Stimulated activated CD8-positive, alpha-beta memory T cell treated with anti-CD3 and anti-CD28 coated beads, Interleukin-7, amount 100 ng/mL, for 4 hours (primary cell): ENCODE measurements around the gene FBXW11.

Experiments
- DNase-seq, 2 donors: peaks; one replicate each; pipeline ENCODE4 v3.0.0-alpha.2; 2020; ENCODE audit warnings: low read depth in 2 of 2

Gene FBXW11

GRCh38 chr5:171841984-171842776 lies 164.3 kb downstream of the FBXW11 start:
- DNase-seq = no peak

DNA sequence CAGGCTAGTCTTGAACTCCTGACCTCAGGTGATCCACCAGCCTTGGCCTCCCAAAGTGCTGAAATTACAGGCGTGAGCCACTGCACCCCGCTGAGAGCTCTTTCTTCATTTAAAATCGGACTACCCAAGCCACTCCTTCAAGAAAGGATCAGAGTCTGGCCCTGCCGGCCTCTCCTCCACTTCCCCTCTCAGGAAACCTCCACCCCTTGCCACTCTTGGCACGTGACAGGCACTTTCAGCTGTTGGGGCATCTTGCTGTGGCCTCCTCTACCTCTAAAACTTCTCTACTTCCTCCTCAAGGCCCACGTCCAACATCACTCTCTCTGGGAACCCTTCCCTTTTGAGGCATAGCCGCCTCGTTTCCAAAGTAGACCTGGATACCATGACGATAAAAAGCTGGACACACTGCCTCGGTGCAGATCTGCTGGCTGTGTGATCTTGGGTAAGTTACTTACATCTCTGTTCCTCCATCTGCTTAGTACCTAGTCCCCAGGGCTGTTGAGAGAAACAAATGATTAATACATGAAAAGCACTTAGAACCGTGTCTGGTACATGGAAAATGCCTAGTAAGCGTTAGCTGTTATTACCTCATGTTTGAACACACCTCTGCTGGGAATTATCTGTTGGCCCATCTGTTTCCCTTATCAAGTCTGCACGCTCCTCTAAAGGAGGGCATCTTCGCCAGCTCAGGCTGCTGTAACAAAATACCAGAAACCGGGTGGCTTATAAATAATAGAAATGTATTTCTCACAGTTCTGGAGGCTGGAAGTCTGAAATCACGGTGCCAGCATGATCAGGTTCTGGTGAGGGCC lies 165.5 kb downstream of the FBXW11 start:
- no peak for DNase-seq

GRCh38 chr5:171840066-171840465 lies 166.4 kb downstream of the FBXW11 start:
- no peak for DNase-seq

DNA sequence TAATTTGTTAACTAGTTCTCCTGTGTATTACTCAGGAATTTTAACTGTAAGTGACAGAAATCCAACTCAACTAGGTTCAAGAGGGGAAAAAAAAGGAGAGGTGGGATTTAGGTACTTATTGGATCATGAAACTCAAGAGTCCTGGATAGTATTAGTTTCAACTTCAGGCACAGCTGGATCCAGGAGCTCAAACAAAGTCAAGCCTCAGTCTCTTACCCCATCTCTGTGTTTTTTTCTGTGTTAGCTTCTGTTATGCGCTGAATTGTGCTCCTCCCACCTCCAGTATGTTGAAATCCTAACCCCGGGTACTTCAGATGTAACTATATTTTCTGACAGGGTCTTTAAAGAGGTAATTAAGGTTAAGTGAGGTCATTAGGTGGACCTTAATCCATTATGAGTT lies 167.3 kb downstream of the FBXW11 start:
- DNase-seq = no peak

DNA sequence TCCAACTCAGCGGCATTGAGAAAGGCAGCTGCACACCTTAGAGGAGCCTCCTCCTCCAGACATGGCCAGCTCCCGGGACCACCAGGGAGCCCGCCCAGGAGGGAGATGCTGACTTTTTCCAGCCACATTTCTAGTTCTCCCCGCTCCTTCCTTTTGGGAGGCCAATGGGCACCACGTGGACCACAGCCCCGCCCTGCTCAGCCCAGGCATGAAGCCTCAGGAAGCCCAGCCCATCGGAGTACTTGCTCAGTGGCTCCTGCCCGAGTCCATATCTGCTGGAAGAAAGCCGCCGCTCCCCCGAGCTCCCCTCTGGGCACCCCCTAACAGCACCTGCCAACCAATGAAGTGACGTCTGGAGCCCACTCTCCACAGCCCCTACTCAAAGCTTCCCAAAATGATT lies 168.4 kb downstream of the FBXW11 start:
- DNase-seq = no peak

DNA sequence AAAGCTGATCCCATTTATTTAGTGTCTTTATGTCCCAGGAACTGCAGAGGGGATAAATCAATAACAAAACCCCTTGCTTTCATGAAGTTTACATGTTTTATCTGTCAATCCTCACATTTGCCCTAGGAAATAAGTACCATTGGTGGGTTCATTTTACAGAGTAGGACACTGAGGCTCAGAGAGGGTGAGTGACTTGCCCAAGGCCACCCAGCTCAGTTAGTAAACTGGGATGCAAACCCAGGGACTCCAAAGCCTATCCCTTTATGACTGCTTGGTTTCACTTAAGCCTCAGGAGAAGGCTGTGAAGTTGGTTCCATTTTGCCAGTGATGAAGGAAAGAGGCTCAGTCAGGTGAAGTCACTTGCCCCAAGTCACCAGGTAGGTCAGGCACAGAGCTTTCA lies 168.9 kb downstream of the FBXW11 start:
- DNase-seq = no peak

DNA sequence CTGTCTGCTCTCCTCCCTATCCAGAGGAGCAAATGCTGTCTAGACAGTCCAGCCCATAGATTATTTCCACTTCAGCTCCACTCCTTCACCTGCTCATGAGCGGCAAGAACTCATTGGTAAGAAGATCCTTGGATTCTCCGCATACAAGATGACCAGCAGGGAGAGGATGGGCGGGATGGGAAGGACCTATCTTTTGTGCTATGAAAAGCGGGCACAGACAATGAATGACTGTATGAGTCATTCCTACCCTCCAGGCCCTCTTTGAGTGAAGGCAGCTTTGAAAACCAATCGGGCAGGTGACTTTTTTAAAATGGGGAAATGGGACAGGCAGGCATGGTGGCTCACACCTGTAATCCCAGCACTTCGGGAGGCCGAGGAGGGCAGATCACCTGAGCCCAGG lies 171.4 kb downstream of the FBXW11 start:
- no peak for DNase-seq

- DNase-seq = no peak
Measured at GRCh38 chr5:171834461-171834860, 172.0 kb downstream of the FBXW11 start.

DNA sequence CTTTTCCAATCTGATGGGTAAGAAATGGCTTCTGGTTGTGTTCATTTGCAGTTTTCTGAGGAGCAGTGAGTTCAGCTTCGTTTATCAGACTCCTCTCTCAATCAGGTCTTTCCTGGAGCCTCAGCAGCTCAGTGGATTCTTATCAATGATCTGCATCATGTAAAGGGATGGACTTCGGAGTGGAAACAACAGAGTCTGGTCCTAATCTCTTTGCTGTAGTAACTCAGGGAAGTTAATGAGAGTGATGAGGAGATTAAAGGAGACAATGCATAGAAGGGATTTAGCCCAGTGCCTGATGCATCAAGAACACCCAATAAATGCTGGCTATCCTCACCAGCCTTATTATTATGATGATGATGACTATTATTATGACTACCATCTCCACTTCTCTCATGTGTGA lies 173.7 kb downstream of the FBXW11 start:
- DNase-seq = no peak

GRCh38 chr5:171830686-171831085 lies 175.8 kb downstream of the FBXW11 start:
- DNase-seq = no peak

DNA sequence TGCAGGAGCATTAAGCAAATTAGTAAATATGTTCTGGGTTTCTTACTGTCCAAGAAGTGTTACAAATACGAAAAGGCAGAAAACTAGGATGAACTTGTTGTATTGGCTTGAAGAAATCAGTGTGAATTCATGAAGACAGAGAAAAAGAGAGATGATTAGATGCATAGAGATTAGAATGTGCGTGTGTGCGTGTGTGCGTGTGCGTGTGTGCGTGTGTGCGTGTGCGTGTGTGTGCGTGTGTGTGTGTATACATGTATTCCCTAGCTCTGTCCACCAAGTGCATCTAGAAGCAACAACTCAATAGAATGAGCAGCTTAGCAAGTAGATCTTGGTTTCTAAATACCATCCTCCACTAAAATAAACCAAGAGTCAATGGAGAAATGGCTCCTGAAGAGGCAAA lies 179.3 kb downstream of the FBXW11 start:
- no peak for DNase-seq

DNA sequence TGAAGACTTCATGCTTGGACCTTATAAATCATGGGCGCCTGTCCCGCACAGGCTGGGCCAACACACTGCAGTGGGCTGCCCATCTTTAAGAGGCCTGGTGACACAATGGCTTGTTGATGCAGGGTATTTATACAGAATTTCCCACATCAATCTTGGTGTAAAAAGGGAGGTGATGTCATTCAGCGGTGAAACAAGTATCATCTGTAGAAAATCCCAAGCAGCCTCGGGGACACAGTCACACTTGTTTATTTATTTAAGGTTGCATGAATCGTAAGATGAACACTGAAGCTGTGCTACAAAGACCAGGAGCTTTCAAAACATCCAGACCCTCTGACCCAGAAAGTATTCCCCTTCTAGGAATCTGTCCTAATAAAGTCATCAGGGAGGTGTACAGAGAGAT lies 180.3 kb downstream of the FBXW11 start:
- DNase-seq = no peak

- no peak for DNase-seq
Measured at GRCh38 chr5:171825051-171825450, 181.4 kb downstream of the FBXW11 start.

DNA sequence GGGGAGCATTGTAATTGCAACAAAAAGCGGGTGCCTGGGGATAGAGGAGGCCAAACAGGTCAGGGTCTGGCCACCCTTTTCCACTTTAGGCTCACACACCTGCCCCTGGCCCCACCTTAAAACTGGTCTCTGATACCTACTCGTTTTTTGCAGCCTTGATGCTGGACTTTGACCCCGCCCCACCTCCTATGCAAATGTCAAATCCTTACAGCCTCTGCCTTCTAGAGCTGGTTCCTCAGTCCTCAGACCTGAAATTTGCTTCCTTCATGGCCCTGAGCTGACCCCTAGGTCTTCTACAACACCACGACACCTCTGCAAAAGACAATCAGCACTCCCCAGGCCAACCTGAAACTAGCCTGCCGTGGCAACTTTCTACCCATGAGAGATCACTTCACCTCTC lies 183.2 kb downstream of the FBXW11 start:
- DNase-seq = no peak

DNA sequence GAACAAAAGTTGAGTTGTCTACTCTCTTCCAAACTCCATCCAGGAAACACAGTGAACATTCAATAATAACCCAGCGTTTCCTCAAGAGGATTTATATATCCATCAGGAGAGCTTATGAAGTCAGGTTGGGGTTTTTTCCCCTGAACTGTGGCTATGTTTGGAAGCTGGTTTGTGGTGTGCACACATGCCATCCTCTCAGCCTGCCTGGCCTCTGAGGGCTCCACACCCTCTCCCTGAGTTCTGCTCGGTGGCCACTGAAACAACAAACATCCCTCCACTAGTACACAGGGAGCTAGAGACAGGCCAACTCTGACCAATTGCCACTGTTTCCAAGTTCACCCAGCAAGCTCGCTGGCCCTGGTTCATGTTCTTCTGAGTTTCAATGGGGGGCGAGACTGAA lies 185.2 kb downstream of the FBXW11 start:
- DNase-seq = no peak

DNA sequence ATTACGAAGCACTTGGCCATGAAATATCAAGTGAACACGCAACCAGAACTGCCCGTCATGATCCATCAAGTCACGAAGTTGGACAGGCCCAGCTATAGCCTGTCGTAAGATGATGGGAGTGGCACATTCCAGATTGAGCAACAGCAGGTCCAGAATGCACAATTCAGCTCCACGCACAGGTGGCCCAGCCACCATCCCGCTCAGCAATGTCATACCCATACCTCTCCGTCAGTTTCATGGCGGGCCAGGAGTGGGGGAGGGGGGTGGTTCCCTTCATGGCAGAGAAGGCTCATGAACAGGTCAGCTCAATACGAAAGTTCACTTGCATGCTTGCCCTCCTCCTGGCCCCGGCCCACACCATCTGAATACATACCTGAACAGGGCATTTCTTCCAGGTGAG lies 185.9 kb downstream of the FBXW11 start:
- no peak for DNase-seq

GRCh38 chr5:171816666-171817065 lies 189.8 kb downstream of the FBXW11 start:
- no peak for DNase-seq

- DNase-seq = no peak
Measured at GRCh38 chr5:171813813-171814490, 192.5 kb downstream of the FBXW11 start.

DNA sequence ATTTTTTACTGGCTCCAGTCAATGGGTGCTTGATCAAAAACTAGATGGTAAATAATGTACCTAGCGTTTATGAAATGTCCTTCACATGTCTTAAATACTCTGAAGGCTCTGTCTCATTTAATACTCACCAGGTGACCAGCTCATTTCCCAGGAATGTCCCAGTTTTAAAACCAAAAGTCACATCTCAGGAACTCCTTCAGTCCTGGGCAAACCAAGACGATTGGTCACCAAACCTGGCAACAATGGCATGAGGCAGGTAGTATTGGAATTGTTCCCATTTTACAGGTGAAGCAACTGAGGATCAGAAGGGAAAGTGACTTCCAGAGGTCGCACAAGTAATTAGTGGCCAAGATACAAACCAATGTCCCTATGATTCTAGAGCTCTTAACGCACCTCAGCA lies 193.2 kb downstream of the FBXW11 start:
- no peak for DNase-seq
